Liver (tissue), 3 donors: ENCODE results near the gene CYP2R1.

Experiments
- ATF3 ChIP-seq: IDR thresholded peaks from 2 replicates; pipeline ENCODE4 v1.6.1; 2016; ENCODE audit warnings: antibody characterized with exemption
- ZBTB33 ChIP-seq: IDR thresholded peaks from 2 replicates; pipeline ENCODE4 v1.6.1; 2016; ENCODE audit warnings: antibody characterized with exemption
- TF ChIP-seq, protein P1 (sequence below): fragments of 150-350 bp; IDR thresholded peaks from 2 replicates; pipeline ENCODE4 v1.5.1; 2017; ENCODE audit warnings: improper control_type of control experiment, low read depth, low read length; ENCODE audit not compliant: missing input control
- donor health status: healthy.
- donor health status: healthy.

DNA sequence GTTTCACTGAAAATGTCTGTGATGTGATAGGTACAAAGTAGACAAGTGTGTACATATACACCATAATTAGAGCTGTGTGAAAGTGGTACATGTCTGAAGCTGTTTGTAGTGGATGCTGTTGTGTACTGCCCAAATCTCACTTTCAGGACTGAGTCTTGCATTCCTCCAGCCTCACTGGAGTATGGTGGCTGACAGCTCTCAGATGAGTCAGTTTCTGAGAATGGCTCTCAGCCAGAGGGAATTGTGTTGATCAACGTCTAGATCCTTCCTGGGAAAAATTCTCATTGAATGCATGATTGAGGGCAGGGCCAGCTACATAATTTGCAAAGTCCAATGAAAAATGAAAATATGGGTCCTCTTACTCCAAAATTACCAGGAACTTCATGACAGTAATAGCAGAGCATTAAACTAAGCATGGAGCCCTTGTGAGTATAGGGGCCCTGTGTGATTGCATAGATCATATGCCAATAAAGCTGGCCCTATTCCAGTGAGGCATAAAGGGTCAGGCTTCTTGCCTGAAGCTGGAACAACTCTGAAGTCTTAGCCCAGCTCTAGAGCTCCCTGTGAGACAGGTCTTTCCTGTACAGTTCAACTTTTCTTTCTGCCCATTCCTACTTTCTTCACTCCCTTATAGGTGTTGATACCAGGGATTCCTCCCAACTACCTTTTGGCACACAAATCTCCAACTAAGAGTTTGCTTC, 10.8 kb upstream of the CYP2R1 start:
- TF ChIP-seq, protein P1, sequence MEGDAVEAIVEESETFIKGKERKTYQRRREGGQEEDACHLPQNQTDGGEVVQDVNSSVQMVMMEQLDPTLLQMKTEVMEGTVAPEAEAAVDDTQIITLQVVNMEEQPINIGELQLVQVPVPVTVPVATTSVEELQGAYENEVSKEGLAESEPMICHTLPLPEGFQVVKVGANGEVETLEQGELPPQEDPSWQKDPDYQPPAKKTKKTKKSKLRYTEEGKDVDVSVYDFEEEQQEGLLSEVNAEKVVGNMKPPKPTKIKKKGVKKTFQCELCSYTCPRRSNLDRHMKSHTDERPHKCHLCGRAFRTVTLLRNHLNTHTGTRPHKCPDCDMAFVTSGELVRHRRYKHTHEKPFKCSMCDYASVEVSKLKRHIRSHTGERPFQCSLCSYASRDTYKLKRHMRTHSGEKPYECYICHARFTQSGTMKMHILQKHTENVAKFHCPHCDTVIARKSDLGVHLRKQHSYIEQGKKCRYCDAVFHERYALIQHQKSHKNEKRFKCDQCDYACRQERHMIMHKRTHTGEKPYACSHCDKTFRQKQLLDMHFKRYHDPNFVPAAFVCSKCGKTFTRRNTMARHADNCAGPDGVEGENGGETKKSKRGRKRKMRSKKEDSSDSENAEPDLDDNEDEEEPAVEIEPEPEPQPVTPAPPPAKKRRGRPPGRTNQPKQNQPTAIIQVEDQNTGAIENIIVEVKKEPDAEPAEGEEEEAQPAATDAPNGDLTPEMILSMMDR: no peak
- TF ChIP-seq ATF3 (no peak), ZBTB33 (no peak)
